Neural progenitor cell (in vitro differentiated cells): ENCODE measurements around the gene EDEM3.

ENCODE experiments used
- EZH2 ChIP-seq: fragments of 200-600 bp; sonication (generic); IDR thresholded peaks from 2 replicates; pipeline ENCODE4 v1.6.1; 2017; ENCODE audit warnings: antibody characterized with exemption, mild to moderate bottlenecking, moderate library complexity
- EZH2phosphoT487 ChIP-seq: fragments of 200-600 bp; sonication (generic); IDR thresholded peaks from 2 replicates; pipeline ENCODE4 v1.6.1; 2017; ENCODE audit warnings: antibody characterized with exemption
- TF ChIP-seq, protein P1 (sequence below): fragments of 200-600 bp; sonication (generic); IDR thresholded peaks from 2 replicates; pipeline ENCODE4 v1.5.1; 2017; ENCODE audit warnings: antibody characterized with exemption, mild to moderate bottlenecking

- TF ChIP-seq, protein P1, sequence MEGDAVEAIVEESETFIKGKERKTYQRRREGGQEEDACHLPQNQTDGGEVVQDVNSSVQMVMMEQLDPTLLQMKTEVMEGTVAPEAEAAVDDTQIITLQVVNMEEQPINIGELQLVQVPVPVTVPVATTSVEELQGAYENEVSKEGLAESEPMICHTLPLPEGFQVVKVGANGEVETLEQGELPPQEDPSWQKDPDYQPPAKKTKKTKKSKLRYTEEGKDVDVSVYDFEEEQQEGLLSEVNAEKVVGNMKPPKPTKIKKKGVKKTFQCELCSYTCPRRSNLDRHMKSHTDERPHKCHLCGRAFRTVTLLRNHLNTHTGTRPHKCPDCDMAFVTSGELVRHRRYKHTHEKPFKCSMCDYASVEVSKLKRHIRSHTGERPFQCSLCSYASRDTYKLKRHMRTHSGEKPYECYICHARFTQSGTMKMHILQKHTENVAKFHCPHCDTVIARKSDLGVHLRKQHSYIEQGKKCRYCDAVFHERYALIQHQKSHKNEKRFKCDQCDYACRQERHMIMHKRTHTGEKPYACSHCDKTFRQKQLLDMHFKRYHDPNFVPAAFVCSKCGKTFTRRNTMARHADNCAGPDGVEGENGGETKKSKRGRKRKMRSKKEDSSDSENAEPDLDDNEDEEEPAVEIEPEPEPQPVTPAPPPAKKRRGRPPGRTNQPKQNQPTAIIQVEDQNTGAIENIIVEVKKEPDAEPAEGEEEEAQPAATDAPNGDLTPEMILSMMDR = no peak
- TF ChIP-seq EZH2 (no peak), EZH2phosphoT487 (no peak)
These were observed 9.8 kb upstream of the EDEM3 start for GRCh38 chr1:184764483-184764882.
